Kasumi-1 (cell line): ENCODE results near the gene GPR132.
A peak's percentile ranks its signal among the peaks of the same experiment; 100 is the strongest.

Source experiments
- DNase-seq, 2 experiments: peaks; one replicate each; lab custom pipeline; 2025; lab: John Stamatoyannopoulos, UW

GPR132 gene

DNA sequence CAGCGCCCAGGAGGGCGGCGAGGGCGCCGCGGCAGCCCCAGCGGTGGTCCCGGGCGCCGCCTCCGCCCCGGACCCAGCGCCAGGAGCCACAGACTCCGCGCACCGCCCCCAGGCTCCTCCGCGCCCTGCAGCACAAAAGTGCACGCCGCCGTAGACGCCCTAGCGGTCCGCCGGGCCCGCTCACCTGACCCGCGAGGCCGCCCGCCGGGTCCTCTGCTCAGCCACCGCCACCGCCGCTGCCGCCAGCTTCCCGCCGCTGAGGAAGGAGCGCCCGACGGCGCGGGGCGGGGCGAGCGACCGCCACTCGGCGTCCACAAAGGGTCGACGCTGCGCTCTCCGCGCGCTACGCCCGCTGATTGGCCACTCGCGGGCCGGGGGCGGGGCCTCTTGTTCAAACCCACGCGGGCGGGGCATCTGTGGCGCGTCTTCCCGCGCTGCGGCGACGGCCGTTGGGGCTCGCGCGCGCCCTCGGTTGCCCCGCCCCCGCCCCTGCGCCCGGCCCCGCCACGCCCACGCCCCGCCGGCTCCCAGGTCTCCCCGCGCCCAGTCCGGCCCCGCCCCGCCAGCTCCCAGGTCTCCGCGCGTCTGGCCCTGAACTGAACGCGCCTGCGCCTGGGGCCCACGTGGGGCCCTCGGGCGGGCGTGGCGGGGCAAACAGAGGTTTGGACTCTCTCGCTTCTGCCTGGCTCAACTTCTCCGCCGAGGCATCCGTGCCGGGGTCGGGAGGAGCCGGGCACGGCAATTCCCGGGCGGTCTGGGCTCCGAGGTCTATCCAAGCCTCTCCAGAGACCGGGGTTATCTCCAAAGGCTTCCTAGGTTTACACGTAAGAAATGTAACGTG lies 44.2 kb downstream of the GPR132 start, which contains the start of gene CDCA4:
CDCA4 (minus strand) TSS at position 269 of the 841 bp plus-strand sequence. CDS start 9,154 bp downstream, outside the sequence.
- peak; percentile 96 to 97 for DNase-seq

DNA sequence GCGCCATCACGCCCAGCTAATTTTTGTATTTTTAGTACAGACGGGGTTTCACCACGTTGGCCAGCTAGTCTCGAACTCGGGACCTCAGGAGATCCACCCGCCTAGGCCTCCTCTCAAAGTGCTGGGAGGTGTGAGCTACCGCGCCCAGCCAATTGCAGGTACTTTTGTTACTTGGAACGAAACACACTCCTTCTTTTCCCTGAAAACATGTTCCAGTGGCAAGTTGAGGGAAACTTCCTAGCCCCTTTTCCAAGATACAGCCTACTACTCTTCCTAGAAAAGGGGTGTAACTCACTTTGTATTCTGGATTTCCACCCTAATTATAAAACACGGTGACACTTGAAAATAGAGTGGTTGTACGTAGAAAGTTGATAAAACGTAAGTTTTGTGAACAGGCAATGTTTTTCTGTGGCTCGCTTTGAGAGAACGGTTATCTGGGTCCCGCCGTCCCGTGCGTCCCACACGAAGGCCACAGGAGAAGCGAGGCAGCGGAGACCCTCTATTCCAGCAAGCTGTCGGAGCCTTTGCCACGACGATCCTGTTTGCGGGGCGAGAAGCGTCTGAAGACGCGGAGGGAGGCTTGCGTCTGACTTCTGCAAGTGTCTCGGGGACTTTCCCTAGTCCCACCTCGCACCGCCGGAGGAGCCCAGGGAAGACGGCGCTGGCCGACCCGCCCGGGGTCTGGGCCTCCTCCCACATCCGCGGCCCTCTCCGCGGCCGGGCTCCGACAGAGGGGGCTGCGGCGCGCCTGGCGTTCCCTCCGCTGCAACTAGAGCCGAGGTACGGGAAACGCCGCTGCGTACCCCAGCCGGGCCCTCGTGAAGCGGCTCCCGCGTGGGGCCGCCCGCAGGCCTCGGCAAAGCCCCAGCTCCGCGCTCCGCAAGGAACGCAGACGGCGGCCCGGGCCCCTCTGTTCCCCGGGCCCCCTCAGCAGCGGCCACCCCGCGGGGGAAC lies 45.1 kb downstream of the GPR132 start:
- peak; percentile 12 to 13 for DNase-seq

DNA sequence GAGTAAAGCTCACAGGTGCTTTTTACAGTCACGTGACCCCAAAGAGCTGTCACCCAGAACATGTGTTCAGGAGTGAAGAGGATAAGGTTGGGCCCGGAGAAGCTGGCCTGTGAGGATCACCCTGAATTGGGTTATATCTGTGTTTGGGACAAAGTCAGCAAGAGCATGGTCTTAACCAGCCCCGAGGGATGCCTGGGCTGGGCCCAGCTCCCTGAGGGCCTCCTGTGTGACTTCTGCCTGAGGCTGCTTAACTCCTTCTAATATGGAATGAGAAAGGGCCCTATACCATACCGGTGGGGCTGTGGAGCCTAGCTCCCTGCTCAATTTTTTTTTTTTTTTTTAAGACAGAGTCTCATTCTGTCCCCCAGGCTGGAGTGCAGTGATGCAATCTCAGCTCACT lies 46.8 kb downstream of the GPR132 start:
- no peak for DNase-seq

DNA sequence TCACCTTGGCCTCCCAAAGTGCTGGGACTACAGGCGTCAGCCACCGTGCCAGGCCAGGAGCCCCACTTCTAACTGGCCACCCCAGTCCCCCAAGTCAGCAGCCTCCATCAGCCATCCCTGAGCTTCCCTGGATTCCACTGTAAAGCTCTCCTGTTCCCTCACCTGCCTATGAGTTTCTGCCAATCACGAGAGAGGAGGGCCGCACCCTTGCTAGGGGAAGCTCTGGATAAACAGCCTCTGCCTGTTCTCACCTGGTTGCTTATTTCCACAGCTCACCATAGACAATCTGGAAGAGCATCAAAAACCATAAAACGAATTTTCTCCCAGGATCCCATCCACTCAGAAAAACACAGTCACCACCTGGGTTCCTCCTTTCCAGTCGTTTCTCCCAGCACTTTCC lies 49.3 kb downstream of the GPR132 start:
- no peak for DNase-seq

DNA sequence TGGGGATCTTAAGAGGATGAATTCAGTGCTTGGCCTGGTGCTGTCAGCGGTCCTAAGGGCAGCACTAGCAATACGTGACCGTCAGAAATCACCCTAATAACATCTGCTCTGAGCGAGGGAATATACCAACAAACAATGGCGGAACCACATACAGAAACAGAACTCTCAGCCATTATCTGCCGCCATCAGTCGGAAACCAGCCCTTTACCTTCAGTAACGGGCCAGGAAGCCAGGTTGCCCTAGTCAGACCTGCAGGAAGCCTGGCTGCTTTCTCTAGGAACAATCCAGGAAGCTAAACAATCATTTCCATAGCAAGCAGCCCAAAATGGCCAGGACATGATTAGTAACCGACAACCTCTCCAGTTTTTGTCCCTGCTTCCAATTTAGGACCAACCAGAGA lies 50.0 kb downstream of the GPR132 start:
- no peak for DNase-seq

DNA sequence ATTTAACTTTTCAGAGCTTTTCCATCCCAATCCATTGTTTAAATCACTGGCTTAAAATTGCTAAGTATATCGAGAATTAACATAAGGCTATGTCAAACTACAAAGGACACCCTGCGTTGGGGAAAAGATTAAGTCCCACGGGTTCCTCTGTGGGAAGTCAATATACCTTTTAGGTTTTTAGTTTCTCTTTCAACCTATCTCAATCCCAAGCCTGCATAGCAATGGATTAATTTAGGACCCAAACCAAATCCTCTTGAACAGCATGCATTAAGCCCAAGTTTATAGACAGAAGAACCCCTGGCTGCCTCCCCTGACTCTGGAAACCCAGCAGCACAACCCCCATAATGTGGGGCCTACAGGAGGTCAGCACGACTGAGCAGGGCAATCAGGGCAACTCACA lies 50.6 kb downstream of the GPR132 start:
- DNase-seq, result no peak

DNA sequence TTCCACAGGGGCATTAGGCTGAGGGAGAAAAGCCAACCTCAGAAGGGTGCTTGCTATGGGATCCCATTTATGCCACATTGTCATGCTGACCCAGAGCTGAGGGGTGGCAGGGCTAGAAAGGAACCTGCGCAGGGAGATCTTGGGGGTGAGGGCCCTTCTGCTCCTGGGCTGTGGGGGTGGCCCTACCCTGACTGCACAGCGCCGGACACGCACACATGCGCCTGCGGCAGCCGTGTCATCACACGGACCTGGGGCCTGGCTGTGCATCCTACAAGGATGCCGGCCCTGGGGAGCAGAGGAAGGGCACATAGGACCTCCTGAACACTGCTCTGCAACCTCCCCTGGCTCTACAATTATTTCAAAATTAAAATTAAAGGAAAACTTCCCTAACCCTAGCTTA lies 51.2 kb downstream of the GPR132 start:
- no peak for DNase-seq

DNA sequence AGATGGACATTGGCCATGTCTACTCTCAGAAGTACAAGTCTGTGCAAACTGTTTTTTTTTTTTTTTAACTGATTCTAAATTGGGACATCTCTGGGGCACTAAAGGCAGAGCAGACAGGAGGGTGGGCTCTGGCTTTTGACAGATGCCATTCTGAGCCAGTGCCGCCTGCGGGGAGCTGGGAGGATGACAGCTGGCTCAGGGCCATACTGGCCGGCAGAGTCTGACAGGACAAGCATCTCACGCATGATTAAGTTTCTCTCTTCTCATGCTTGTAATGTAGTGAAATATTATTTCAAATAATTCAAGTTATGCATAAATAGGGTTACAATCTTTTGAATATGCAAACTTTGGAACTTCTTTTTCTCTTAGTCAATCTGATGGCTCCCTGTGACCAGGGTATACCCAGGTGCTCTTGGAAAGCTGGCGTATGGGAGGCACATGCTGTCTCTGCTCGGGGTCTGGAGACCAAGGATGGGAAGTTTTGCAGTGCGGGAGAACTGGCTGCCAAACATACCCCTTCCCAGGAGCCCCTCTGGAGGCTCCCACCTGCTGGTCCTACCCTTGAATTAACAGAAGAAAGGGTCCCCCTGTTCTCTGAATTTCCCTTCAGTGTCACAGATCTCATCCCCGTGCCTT lies 52.0 kb downstream of the GPR132 start:
- DNase-seq, result no peak

DNA sequence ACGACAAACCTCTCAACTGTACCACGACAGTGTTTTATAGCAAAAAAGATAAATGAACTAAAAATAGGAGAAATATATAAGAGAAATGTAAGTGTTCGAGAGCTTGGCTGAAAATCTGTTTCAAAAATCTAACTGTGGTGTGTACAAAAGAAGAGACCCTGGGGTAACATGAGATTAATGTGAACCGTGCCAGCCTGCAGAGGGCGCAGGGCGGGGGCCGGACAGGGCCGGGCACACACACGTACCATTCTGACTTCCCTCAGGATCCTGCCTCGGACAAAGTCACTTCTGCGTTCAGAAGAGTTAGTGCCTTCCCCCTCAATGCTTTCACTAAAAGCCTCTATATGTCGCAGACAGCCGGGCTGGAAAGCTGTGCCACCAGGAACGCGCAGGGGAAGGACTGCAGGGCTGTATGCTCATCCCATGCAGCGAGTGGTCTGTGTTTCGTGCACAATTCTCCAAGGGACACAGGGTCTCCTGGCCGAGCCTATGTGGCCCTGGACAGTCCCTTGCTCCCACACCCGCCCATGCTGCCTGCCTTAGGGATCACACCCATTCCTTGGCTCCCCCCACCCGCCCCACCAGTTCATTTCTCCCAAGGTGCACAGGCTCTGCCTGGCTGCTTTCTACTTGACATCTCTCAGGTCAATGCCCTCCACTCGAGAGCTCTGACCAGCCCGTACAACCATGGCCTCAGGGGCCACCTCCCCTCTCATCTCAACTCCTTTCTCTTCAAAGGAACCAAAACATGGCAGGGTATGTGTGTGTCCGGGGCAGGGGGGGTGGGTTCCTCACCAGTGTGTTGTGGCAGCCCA lies 52.9 kb downstream of the GPR132 start:
- peak; percentile 19 to 24 for DNase-seq

DNA sequence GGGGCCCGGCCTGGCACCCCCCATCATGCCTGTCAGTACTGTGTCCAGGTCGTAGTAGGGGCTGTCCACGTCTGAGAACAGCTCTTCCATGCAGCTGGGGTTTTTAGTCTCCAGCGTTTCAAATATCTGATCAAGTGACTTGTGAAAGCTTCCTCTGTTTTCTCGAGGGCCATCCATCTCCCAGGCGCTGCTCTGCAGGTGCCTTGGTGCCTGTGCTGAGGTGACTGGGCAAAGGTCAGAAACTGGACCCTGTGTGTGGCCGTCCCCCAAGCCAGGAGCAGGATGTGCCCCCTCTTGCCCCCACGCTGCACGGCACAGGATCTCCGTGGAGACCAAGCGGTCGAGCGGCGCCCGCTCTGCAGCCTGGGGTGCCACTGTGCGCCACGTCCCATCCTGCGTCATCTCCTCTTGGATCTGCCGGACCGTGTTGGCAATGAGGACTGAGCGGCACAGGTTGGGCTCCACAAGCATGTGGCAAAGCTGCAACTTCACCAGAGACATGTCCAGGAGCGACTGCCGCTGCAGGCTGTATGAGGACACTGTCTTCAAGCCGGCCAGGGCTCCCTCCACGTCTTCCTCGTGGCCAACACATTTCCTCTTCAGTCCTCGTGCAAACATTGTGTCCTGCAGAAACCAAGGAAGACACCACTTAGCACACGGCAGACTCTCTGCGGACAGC lies 53.8 kb downstream of the GPR132 start:
- DNase-seq, result no peak

DNA sequence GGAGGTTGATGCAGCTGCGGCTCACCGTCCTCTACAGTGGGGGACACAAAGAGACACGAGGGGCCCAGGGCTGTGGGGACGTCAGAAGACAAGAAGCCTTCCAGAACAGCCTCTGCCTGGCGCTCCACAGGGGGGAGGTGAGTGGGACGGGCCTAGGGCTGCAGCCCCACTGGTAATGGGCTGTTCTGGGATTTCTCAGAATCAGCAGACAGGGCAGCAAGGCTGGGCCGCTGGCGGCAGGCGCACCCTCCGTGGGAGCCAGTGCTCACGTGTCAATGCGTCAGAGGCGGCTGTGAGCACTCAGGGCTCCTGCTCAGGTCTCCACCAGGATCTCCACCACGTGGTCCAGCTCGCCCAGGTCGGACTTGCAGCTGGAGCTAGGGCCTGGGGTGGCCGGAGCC lies 54.3 kb downstream of the GPR132 start:
- no peak for DNase-seq

DNA sequence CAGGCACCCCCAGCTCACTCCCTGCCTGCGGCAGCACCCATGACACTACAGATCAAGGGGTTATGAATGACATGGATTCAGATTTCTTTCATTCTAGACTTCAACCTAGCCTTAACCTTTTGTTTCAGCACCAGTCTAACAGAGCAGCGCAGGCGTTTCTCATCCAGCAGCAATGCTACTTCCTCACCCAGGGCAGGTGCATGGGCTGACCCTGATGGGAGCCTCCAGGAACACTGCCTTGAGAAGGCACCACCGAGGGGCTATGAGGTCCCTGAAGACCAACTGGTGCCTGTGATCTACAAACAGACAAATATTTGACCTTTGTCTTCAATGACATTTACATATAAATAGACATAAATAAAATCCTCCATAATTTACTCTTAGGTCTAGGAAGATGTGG lies 55.1 kb downstream of the GPR132 start:
- no peak for DNase-seq

DNA sequence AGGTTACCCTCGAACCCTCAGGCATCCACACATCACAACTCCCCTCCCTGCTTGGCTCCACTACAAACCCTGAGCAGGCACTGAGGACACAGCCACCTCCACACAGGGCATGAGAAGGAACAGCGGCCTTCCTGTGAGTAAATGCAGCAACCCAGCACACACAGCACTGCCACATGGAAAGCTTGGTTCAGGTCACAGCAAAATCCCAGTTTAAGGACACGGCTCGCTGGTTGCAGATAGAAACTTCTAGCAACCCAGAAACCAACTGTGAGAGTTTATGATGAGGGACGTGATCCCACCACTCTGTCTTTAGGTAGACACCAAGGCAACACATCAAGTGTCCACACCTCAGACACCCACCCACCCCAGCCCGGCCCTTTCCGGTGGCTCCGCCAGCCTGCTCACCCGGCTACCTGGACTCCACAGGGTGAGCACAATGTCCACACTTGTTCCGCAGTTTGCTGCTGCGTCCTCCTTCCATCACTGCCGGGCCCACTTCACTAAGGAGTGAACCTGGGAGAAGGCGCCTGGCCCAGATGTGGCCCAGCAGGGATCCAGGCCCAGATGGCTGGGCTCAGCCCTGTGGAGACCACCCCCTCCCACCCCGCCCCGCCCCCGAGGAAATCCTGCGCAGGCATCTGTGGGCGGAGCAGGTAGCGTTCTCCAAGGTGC lies 57.5 kb downstream of the GPR132 start:
- no peak for DNase-seq

DNA sequence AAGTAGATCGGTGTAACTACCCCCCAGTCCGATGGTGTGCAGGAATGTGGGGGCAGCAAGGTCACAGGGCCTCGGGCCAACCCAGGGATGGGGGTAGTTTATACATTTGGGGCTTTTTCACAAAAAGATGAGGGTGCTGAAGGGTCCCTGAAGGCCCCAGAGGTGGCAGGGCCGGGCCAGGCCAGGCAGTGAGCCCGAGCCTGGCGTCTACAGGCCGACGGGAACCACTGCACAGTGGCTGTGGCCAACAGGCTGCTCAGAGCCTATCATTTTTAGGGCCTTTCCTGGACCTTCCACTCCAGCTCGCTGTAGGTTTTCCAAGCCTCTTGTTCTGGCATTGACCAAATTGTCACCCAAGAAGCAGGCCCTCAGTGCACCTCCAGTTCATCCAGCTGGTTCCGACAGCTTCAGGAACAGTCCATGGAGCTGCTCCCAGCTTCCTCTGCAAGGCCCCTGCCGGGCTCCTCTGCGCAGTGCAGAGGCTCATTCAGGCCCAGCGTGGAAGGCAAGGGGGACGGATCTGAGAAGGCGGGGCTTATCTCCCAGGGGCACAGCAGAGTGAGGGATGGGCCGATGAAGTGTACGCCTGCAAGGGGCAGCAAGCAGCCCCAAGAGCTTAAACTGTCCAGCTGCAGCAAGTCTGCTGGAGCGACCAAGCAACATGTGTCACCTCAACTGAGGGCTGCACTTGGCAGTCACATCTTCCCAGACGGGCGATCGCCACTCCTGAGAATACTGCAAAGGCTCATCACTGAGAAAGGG lies 58.2 kb downstream of the GPR132 start:
- no peak for DNase-seq

DNA sequence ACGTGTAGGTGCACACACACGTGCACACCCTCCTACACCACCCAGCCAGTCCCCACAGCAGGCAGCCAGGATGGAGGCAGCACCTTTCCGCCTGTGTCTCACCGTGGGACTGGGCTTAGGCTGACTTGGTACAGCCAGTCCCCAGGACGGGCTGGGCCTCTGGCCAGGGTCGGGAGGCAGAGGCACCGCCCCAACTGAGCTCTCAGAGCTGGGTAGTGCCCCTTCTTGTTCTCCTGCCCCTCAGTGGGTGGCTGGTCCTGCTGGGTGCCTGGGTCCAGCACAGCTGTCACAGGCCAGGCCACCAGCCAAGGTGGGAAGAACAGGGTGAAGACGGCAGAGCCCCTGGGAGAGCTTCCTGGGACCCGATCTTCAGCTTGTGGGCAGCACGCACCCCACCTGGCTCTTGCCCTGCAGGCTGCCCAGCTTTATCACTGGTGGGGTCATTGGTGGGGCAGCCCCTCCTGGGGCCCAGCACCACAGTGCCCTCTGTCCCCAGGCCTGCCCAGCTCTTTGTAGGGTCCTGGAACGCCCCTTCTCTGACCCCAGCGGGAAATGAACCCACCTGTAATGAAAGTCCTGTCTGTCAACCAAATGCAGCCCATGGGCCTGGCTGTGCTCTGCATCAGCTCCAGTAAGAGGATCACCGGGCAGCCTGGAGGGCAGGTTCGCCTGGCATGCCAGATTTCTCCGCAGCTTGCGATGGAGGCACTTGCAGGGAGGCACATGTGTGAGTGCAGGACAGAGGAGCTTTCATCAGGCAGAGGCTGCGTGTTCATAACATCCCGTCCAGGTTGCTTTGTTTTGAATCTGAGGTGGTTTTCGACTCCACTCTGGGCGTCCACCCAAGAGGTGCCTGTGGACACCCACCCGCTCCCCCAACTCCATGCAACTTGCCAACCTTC lies 59.0 kb downstream of the GPR132 start:
- DNase-seq, result no peak

DNA sequence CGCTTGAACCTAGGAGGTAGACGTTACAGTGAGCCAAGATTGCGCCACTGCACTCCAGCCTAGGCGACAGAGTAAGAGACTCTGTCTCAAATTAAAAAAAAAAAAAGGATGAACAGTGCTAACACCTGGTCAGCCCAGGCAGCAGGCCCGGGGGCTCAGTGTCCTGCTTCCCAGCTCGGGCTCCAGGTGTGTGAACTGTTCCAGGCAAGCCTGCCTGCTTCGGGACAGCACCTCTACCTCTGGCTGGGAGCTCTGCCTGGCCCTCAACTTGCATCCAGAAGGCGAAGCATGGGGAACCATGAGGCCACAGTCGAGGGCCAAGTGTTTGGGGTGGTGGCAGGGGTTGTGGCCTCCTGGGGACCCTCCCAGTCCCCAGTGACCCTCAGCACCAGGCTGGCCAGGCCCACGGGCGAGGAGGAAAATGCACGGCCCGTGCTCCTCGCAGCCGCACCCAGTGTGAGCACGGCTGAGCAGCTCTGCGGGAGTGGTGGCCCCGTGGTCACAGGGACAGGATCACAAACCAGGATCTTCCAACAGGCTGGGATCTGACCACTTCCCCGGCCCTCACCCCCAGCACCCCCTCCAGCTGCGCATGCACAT lies 59.8 kb downstream of the GPR132 start:
- no peak for DNase-seq
